HG02588 (cell line): ENCODE results near the gene OCEL1.
"Not testable (repeated sequence)": the region's sequence is repeated elsewhere in the genome, so short reads cannot be mapped to it uniquely, and the experiment has no call there.

Source experiments
- ATAC-seq: cut with Tn5 transposase; IDR thresholded peaks from one replicate; pipeline ENCODE4 v1.9.1; 2021; ENCODE audit warnings: mild to moderate bottlenecking, moderate library complexity; ENCODE audit not compliant: unreplicated experiment

OCEL1 gene

DNA sequence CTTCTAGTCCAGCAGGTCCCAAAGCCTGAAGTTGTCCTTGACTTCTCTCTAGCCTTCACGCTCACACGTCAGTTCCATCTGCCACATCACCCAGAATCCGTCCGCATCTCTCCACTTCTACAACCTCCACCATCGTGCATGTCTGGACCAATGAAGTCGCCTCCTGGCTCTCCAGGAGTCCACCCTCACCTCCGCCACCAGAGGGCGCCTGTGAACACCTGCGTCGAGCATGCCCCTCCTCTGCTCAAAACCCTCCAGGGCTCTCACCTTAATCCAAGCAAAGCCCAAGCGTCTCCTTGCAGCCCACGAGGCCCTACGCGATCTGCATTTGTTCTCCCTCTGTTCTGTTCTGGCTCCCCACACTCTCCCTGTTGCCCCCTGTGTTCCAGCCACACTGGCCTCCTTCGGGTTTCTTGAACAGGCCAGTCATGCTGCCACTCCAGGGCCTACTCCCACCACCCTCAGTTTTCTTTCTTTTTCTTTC is 34.9 kb downstream of the OCEL1 start:
- ATAC-seq: peak; percentile 75

DNA sequence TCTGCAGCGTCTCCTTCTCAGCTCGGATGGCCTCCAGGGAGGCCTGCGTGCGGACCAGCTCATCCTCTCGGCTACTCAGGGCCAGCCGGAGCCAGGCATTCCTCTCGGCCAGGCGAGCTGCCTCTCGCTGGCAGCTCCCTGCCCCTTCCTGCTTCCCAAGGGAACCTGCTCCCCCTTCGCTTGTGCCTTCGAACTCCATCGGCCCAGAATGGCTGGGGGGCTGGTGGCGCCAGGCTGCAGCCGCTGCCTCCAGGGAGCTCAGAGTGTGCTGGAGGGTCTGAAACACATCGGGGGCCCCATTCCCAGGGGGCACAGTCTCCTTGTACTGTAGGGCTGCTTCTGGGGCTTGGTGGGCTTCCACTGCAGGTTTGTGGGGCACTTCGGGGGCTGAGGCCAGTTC is 36.5 kb downstream of the OCEL1 start:
- no peak for ATAC-seq

DNA sequence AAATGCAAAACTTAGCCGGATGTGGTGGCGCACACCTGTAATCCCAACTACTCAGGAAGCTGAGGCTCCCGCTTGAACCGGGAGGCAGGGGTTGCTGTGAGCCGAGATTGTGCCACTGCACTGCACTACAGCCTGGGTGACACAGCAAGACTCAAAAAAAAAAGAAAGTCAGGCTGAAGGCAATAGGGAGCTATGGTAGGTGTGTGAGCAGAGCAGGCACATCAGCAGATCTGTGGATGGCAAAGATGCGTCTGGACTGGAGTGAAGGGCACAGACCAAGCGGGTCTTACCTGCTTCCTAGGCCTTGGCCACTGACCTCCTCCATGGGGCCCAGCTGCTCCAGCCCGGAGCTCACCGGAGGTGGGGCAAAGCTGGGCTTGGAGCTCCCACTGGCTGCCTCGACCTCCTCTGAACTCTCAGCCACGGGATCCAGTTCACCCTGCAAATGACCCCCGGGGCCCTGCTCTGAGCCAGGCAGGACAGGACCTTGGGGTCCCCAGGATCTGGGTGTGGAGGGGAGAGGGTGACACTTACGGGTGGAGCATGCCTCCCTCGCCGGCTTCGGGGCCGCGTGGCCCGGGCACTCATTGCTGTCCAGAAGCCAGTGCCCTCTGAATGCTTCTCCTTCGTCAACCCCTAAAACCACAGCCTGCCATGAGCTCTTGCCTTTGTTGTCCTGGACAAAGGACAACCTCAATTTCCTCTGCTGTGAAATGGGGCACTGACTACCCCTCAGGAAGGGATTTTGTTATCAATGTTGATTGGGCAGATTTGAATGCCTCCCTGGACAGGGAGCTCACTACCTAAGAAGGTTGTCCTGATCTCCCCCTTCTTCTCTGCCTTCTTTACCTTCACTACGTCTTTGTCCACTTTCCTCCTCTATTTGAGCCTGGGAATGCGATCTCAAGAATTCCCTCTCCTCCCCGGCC is 38.0 kb downstream of the OCEL1 start:
- ATAC-seq: no peak

DNA sequence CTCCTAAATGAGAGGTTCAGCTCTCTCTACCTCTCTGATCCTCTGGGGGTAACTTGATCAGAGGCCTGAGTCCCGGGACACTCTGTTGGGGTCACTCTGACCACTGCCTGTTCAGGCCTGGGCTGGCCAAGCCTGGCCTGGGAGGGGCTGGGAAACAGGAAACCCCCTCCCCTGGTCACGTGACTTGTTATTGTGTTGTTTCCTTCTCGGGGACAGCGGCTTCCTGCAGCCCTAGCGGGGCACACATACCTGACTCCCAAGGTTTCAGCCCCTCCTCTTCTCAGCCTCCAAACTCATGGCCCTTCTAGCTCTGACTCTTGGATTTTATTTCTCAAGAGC is 38.6 kb downstream of the OCEL1 start, which contains the start of gene USHBP1:
Gene USHBP1, minus strand, starts transcription at position 105 of the 339 bp plus-strand sequence. CDS start 446 bp downstream, outside the sequence.
- ATAC-seq: no peak

DNA sequence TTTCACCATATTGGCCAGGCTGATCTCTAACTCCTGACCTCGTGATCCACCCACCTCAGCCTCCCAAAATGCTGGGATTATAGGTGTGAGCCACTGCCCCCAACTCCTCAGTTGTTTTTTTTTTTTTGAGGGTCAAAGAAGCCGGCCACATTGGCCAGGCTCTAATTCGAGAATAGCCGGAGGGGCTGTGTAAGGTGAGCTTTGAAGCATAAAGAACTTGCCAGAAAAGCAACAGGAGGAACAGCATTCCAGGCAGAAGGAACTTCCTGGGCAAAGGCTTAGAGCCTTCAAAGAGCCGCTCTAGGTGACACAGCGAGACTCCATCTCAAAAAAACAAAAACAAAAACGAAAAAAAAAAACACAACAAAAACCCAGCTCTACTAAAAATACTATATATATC is 40.0 kb downstream of the OCEL1 start:
- no peak for ATAC-seq

DNA sequence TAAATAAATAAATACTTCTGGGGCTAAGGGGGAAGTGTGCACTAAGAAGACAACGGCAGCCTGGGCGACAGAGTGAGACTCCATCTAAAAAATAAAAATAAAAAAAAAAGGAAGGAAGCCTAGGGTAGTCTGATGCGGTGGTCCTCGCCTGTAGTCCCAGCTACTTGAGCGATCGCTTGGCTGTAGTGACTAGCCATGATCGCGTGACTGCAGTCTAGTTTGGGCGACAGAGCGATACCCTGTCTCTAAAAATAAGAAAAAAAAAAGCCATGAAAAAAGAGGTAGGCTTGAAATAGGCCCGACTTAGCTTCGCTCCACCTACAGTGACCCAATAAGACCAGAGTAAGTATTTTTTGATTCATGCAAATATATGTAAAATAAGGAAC is 40.6 kb downstream of the OCEL1 start:
- peak; percentile 15 for ATAC-seq

DNA sequence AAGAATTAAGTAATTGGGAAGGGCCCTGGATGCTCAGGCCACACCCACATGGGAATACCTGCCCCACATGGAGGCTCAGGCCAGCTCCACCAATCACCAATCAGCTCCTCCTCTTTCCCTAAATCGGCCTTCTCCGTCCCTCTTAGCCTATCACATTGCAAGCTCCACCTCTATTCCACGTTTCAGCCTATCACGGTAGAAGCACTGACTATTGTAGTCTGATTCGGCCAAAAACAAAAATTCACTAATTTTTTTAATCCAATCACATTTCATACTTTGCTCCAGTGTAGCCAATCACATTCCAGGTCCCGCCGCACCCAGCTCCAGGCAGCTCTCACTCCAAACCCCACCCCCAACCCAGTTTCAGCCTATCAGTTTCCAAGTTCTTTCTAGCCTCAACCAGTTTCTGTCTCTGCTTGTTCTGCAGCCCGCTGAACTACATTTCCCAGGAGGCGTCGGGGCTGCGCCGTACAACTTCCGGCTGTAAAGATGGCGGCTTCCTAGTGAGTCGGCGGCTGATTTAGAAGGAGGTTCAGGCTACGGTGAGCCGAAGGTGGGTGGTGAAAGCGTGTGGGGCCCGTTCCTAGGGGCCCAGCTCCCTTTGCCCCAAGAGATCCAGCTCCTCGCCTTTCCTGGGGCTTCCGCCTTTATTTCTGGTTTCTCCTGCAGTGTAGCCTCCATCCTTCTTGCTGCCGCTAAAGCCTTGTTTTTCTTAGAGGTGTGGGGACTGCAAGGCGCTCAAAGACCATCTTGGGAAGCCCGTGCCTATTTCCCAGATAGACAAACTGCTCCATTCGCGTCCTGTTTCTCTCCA is 41.2 kb downstream of the OCEL1 start, which contains the start of gene BABAM1:
Gene BABAM1, plus strand, starts transcription at position 469 of the 814 bp plus-strand sequence. CDS start 1,364 bp downstream, outside the sequence.
- ATAC-seq: peak; percentile 88

DNA sequence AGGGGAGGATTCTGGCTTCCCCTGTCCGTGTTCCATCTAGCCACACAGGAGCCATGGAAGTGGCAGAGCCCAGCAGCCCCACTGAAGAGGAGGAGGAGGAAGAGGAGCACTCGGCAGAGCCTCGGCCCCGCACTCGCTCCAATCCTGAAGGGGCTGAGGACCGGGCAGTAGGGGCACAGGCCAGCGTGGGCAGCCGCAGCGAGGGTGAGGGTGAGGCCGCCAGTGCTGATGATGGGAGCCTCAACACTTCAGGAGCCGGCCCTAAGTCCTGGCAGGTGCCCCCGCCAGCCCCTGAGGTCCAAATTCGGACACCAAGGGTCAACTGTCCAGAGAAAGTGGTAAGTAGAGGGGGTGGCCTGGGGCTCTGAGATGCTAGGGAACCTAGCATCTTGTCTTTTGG is 42.7 kb downstream of the OCEL1 start:
- no peak for ATAC-seq

DNA sequence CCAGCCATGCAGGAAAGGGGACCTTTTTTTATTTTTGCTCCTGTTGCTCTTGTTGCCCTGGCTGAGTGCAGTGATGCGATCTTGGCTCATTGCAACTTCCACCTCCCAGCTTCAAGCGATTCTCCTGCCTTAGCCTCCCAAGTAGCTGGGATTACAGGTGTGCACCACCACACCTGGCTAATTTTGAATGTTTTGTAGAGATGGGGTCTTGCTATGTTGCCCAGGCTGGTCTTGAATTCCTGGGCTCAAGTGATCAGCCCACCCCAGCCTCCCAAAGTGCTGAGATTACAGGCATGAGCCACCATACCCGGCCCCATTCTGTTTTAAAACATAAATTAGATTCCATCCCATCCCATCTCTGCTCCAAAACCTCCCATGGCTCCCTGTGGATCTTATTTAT is 48.9 kb downstream of the OCEL1 start:
- ATAC-seq: not testable (repeated sequence)

DNA sequence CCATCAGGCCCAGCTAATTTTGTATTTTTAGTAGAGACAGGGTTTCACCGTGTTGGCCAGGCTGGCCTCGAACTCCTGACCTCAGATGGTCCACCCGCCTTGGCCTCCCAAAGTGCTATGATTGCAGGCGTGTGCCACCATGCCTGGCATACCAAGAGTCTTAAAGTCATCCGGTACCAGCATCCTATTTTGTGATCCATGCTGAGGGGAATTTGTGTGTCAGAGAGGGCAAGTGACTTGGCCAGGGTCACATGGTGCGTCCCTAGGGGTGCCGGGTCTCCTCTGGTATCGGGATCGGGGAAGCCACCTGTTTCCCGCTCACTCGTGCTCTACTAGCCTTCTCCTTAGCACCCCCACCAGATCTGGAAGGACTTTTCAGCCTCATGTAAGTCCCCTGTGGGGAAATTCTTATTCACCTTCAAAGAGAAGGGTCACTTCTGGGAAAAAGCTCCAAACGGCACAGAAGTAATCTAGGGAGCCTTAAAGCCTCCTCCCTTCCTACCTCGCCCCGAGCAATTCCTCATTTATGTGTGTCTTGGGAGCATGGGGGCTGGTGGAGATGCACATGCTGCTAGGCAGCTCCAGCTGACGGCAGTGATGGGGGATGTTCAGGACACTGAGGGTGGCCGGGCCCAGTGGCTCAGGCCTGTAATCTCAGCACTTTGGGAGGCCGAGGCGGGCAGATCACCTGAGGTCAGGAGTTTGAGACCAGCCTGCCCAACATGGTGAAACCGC is 49.6 kb downstream of the OCEL1 start:
- ATAC-seq: no peak
